Measurements from ENCODE around the gene SLC2A13.
A peak's percentile ranks its signal among the peaks of the same experiment; 100 is the strongest.

GRCh38 chr12:39902821-39903220 lies 203.1 kb downstream of the SLC2A13 start:
- no peak for TF ChIP-seq CTCF (IDR thresholded peaks at IDR 0.05)
- peak in 1 of 2 donors; percentile 52 for TF ChIP-seq POLR2AphosphoS5 (IDR thresholded peaks at IDR 0.05; ENCODE audit: insufficient read depth in 1 of 2, low read depth in 1 of 2)
- TF ChIP-seq POLR2A (IDR thresholded peaks at IDR 0.05): no peak

All from vagina (tissue), 2 donors.